Measurements from ENCODE around the gene ODF4.
"Not testable (repeated sequence)": the region's sequence is repeated elsewhere in the genome, so short reads cannot be mapped to it uniquely, and the experiment has no call there.

Gene ODF4

GRCh38 chr17:8371786-8372185 is 32.1 kb downstream of the ODF4 start:
- no peak for DNase-seq

- no peak for DNase-seq
These were observed 32.8 kb downstream of the ODF4 start for GRCh38 chr17:8372422-8372821.

GRCh38 chr17:8373856-8374255 is 34.2 kb downstream of the ODF4 start:
- DNase-seq, result not testable (repeated sequence)

GRCh38 chr17:8375738-8376259 is 36.2 kb downstream of the ODF4 start:
- peak; percentile 13 for DNase-seq

GRCh38 chr17:8376271-8377067 is 36.8 kb downstream of the ODF4 start, which contains the start of gene KRABD2:
TSS of gene KRABD2 (minus strand) at chr17:8376704.
- DNase-seq, result peak; percentile 51

- no peak for DNase-seq
These were observed 37.8 kb downstream of the ODF4 start for GRCh38 chr17:8377422-8377821.

- DNase-seq, result not testable (repeated sequence)
These were observed 38.5 kb downstream of the ODF4 start for GRCh38 chr17:8378117-8378516.

- DNase-seq, result no peak
These were observed 40.4 kb downstream of the ODF4 start for GRCh38 chr17:8380049-8380448.

- no peak for DNase-seq
These were observed 42.6 kb downstream of the ODF4 start for GRCh38 chr17:8382052-8382879.

- DNase-seq, result no peak
These were observed 43.2 kb downstream of the ODF4 start for GRCh38 chr17:8382880-8383142.

GRCh38 chr17:8383143-8383822 is 43.6 kb downstream of the ODF4 start, which contains the start of gene RPL26:
TSS of gene RPL26 (minus strand) at chr17:8383193. CDS start at chr17:8382310, 883 bp downstream.
- DNase-seq, result peak; percentile 86

GRCh38 chr17:8384801-8385378 is 45.2 kb downstream of the ODF4 start:
- DNase-seq, result no peak

- no peak for DNase-seq
These were observed 47.2 kb downstream of the ODF4 start for GRCh38 chr17:8386841-8387240.

- no peak for DNase-seq
These were observed 48.4 kb downstream of the ODF4 start for GRCh38 chr17:8387914-8388651.

- no peak for DNase-seq
These were observed 52.1 kb downstream of the ODF4 start for GRCh38 chr17:8391711-8392110.

GRCh38 chr17:8392274-8392673 is 52.6 kb downstream of the ODF4 start:
- DNase-seq, result no peak

- no peak for DNase-seq
These were observed 53.2 kb downstream of the ODF4 start for GRCh38 chr17:8392674-8393469.

GRCh38 chr17:8393470-8394231 is 54.0 kb downstream of the ODF4 start:
- DNase-seq, result no peak

GRCh38 chr17:8394497-8394896 is 54.9 kb downstream of the ODF4 start:
- DNase-seq, result not testable (repeated sequence)
